Suppressor macrophage treated with lipopolysaccharide for 1 hour (primary cell): ENCODE data around the gene NFKB2.

ENCODE experiments used
- DNase-seq, 3 donors: peaks; one replicate each; pipeline ENCODE4 v3.0.0-alpha.2; 2020 to 2022

NFKB2 gene

DNA sequence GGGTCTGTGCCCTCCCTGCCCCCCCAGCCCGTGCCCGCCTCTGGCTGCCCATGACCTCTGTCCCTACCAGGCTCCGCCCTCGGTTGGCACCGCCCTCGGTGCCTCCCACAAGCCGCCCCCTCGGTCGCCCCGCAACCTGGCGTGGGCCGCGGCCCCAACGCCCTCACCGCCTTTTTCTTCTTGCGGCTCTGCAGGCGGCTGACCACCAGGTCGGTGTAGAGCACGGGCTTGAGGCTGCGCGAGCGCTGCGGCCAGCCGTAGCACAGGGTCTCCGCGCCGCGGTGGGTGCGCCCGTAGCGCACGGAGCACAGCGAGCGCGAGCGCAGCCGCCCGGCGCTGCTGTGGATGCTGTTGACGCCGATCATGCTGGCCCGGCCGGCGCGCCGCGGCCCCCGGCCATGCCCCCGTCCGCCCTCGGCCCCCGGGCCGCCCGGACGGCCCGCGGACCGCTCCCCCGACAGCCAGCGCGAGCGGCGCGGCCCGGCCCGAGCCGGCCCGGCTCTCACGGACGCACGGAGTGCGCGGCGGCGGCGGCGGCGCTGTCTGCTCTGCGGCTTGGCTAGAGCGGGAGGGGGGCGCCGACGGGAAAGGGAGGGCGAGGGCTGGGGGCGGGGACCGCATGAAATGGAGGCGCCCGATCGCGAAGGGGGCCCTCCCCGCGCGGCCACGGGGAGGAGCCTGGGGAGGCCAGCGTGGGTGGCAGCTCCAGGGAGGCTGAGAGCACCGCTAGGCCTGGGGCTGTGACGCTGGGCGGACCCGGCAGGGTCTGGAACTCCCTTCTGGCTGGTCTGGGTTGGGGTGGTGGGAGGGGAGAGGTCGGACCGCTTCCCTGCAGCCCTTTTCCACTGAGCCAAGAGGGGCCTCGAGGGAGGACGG is 13.5 kb downstream of the NFKB2 start:
- DNase-seq = peak; percentile 72 to 92 (median 80)

DNA sequence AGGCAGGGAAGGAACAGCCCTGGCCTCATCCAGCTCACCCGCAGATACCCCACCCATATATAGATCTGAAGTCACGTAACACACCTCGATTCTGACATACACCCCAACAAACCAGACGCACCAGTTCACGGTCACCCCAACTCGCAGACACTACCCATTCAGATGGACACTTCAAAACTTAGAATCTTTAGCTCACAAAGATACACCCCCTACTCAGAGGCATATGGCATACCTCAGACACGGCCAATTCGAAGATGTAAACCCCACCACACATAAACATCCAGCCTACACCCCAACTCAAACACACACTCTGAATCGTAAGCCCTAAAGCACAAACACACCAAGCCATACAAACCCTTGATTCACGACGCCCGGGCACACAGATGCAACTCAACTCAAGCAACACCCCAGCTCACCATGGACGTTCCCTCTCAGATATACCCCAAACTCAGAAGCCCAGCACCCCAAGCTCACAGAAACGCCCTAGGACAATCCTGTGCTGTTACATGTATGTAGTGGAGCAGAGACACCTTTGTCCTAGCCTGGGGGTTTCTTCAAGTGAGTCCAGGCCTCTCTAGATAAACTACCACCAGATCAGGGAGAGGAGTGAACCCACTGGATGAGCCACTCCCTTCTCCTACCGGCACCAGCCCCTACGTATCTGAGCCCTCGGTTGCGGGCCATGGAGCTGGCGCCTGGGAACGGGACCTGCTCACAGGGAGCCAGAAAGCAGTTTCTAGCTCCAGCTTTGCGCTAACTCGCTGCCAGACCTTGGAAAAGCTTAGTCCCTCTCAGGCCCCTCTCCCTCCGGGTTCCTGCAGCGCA is 14.3 kb downstream of the NFKB2 start:
- DNase-seq = no peak

DNA sequence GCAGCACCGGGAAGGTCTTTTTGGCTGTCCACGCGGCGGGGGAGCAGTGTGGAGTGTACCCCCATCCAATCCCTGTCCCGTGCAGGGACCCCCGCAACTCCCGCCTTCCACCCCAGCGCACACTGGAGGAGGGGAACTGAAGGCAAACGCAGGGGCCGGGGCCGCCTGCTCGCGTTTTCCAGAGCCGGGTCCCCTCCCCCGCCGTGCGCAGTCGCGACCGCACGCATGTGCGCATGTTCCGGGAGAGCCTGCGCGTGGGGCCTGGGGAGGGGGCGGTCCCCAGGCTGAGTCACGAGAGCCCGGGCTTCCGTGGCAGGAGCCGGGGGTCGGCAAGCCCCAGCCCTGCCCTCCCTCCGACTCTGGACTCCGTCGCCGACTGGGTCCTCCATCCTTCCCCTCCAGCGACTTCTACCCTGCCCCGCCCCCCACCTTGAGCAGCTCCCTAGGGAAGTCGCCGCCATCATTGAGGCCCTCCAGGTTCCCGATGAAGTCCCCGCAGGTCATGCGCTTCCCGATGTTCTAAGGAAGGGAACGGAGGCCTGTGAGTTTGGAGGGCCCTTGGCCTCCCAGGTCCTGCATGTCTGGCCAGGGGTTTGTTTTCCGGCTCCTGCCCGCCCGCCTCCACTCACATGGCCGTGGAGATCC is 15.0 kb downstream of the NFKB2 start:
- no peak for DNase-seq

DNA sequence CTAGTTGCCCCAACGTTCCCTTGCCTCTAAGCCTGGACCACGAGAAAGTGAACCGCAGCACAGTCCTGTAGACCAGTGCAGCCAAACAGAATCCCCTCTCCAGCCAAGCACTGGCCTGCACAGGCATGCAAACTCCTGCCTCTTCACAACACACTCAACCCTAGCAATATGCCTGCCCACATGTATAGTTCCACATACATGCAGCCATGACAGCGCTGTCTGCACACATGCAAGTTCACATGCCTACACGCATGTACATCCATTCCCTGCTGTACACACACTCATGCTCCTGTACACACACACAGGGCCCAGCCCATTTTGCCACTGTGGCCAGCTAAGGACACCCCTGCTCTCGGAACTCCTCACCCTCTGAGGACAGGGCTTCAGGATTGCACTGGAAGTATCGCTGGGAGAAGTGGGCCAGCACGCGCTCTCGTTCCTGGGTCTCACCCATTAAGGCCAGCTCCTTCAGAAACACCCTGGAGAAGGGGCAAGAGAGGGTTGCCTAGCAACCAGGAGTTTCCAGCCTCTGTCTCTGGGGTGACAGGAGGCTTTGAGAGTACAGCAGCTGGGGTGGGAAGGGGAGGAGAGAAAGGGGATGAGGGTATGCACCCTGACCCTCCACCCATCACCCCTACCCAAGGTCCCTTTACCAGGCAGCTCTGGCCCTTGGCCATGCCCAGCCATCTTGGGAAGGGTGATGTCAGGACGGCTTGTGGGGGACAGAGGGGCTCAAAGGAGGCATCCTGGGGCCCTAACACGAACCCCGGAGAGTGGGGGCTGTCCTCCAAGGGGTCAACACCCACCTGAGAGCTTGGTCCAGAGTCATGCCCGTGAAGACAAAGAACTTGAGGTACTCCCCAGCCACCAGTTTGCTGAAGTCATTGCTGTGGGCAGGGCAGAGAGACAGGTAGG is 16.1 kb downstream of the NFKB2 start:
- DNase-seq = no peak

DNA sequence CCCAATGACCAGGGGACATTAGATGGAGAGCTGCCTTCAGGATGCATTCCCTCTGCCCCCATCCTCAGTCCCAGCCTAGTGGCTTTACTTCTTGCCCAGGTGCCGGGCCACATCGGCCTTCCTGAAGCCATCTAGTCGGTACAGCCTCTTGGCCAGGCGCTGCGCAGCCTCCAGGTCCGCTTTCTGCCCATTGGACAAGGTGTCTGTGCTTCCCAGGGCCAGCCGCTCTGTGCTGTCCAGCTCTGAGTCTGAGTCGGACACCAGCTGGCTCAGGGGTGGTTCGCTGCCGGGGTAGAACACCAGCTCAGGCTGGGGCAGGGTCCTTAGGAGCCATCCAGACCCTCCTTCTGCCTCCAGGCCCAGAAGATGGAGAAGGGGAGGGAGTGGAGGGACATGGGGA is 16.8 kb downstream of the NFKB2 start:
- DNase-seq = no peak

DNA sequence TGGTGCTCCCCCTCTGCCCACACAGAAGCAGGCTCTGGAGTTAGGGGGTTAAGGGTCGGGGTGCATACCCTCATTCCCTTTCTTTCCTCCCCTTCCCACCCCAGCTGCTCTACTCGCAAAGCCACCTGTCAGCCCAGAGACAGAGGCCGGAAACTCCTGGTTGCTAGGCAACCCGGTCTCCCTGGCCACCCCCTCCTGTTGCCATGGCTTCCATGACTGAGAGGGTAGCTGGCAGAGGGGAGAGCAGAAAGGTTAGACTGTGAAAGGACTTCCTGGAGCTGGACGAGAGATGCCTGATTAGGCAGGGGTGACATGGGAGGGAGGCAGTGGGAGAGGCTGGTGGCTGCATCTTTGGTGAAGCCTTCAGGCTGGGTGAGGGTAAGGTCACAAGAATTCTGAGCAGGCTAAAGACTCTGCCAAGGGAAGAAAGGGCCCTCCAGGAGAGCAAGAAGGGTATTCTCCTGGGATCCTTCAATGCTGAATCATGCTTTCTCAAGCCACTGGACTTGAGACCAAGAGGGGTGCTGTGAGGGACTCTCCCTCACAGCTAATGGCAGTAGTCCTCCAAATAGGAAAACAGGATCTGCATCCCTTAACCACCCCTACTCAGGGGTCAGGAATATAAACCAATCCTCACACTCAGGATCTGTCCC is 17.7 kb downstream of the NFKB2 start:
- DNase-seq = no peak

DNA sequence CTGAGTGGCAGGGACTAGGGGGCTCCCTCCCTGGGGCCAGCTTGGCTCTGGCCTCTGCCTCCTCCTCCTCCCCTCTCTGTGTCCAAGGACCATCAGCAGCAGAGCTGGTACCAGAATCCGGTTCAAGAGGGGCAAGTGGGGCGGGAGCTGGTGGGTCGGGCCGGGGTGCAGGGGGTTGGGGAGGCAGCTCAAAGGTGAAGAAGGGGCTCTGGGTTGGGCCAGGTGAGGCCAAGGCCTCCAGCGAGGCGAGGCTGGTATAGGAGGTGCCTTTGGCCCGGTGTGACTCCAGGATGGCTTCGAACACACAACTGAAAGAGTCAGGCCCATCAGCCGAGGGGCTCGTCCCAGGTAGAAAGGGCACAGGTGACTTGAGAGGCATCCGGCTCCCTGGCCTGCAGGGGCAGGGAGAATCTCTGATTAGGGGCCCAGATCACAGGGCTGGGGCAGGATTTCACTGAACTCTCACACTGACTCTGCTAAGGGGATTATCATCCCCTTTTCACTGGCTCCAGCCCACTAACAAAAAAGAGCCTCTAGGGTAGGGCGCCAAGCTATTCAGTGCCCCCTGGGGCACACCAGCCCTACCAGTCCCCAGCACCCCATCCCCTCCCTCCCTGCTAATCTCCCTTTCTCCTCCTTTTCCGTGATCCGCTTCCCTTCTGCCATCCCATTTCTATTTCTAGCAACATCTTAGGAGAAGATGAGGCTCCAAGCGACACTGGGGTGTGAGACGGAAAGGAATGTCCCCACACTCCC is 18.5 kb downstream of the NFKB2 start:
- no peak for DNase-seq

DNA sequence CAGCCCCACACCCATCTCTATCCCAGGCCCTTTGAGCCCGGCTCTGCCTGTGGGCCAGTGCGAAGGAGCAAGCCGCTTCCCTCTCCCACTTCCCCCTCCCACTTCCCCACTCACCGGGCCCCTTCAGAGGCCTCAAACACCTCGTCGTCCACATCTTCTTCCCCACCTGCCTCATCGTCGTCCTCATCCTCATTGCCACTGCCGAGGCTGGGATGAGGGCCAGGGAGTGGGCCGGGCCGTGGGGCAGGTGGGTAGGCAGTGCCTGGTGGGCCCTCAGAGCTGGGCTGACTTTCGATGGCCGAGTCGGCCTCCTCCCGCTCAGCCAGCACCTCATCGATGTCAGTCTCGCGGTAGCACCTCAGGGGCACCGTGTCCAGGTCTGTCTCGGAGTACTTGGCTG is 19.2 kb downstream of the NFKB2 start:
- no peak for DNase-seq

DNA sequence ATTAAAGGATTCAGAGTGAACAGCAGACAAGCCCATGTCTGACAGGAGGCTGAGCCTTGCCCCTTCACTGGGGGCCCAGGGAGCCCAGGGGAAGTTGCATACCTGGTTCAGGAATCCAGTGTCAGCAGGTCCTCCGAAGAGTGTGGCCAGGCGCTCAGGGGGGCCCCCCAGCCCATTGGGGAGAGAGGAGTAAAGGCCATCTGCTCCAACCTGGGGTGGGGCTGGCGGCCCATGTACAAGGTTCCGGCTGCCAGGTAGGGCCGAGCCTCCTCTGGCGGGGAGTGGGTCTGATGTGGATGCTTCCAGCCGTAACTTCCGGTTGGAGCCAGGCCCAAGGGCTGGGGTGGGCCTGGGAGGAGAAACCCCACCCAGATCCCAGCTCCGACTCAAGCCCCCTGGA is 20.8 kb downstream of the NFKB2 start:
- no peak for DNase-seq

DNA sequence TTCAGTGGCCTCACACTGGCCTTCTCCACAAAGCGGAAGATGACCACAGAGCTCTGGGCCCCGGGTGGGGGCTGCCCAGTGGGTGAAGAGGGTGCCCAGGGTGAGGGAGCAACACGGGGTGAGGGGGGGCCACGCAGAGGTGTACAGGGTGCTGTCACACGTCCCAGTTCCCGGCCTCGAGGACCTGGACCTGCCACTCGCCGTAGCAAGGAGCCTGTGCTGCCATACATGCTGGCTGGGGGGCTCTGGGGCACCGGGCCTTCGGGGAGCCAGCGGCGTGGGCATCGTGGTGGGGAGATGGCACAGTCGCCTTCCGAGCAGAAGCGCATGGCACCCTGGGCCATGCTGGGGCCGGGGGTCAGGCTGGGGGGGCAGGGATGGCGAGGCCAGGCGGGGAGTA is 21.2 kb downstream of the NFKB2 start:
- no peak for DNase-seq

DNA sequence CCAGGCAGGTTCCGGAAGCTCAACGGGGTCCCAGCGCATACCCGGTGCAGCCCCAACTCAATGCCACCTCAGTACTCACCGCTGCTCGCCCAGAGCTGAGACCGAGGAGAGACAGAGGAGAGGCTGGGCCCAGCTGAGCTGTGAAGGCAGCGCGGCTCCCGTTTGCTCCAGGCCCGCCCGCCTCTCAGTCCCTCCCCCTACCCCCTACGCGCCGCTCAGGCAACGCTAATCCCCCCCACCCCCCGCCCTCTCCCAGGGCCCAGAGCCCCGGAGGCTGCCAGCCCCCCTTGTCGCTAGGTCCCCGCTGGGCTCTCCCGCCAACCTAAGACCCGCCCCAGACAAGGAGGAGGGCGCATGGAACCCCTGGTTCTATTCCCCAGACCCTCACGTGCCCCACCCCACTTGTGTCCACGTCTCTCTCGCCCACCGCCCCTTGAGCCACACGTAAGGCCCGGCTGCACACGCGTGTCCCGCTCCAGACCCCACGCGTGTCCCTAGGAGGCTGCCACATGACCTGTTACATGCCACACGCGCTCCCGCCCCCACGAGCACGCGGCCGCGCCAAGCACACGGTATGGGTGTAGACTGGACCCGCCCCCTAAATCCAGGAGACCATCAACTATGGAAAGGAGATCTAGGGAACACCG is 23.2 kb downstream of the NFKB2 start, which contains the start of gene PSD:
Gene PSD (minus strand): TSS at position 164 of the 647 bp plus-strand sequence. CDS start 1,747 bp downstream, outside the sequence.
- no peak for DNase-seq

DNA sequence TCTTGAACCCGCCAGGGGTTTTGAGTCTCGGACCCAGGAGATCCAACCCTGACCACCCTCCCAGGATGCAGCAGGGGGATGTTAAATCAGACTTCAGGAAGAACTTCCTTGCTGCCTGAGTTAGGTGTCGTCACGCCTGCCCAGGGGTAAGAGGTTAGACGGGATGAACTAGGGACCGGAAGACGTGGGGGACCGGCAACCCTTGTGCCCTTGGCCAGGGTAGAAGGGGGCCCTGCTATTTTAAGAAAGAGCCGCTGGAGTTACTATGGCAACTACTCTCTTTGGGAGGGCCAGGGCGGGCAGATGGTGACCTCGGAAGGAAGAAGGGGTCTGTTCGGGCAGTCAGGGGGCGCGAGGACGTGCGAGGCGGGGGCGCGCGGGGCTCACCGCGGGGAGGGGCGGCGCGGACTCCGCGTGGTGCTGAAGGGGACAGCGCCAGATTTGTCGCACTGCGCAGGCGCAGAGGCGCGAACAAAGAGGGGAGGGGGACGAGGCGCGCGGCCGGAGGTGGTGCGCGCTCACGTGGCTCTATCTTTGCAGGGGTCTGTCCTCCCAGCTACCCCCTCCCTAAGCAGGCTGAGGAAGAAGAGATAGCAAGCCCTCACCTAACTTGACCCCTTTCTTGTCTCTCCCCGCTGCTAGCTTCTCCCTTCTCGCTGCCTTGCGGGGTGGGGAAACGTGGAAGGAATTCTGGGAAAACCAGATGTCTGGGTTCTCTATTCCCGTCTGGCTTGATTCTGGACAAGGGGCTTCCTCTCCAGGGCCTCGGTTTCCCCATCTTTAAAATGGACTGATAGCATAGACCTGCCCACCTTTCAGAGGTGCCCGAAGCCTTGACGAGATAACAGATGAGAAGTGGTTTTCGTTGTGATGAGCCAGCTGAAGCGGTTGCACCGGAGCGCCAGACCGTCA is 24.0 kb downstream of the NFKB2 start:
- peak in 2 of 3 donors; percentile 53 to 68 for DNase-seq

DNA sequence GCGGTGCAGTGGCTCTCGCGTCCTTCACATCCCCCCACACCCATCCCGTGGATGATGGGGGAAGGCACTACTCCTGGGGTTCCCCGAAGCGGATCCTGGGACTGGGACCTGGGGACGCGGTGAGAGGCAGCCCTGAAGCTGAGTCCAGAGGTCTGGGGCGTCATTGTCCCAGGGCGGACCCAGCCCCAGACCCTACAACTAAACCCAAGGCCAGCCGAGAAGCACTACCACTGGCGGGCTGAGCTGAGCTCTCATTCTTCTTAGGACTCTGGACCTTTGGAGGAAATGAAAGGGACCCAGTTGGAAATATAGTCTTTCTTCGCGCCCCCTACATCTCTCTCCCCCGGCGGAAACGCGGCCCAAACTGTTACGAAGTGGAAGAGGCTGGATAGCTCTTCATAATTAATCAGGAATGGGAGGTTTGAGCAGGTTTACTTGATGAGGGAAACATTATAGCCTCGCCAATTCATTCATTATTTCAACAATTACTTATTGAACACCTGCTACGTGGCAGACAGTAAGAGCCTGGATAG is 24.7 kb downstream of the NFKB2 start:
- DNase-seq = no peak

DNA sequence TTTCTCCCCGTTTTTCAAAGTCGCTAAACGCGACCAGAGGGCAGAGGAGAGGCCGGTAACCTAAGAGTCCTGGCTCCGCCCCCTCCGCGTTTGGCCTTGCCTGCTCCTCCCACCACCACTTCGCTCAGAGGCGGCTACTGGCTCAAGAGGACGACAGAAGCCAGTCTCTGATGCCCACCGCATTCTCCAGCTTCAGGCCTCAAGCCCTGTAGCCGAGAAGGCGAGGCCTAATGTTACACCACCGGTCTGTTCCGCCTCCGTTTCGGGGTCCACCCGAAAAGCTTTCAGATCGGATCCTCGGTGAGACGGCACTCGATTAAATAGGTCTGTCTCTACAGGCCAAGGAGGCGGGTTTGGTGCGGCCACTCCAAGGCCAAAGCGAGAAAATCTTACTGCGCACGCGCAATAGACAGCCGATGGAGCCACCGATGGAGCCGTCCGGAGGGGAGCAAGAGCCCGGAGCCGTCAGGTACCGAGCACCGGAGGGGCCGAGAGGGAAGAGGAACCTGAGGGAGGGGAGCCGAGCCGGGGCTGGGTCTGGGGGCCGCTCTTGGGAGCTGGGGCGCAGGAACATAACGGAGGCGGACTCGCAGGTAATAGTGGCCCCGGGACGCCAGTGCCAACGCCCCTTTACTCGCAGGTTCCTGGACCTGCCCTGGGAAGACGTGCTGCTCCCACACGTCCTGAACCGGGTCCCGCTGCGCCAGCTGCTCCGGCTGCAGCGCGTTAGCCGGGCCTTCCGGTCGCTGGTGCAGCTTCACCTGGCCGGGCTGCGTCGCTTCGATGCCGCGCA is 25.4 kb downstream of the NFKB2 start, which contains the start of gene FBXL15:
Gene FBXL15 (plus strand): TSS at position 123 of the 793 bp plus-strand sequence. CDS start 294 bp downstream, at position 417.
- DNase-seq = peak; percentile 98 to 100 (median 99)

DNA sequence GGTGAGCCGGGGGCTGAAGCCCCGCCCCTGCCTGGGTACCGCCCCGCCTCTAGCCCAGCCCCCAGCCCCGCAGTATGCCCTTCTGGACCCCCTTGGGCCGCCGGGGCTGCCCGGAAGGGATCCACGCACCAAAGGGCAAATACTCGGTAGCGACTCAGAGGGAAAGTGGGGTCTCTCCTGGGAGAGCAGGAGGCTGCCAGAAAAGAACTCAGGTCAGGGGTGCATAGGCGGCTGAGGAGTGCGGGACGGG is 25.9 kb downstream of the NFKB2 start:
- DNase-seq = no peak

DNA sequence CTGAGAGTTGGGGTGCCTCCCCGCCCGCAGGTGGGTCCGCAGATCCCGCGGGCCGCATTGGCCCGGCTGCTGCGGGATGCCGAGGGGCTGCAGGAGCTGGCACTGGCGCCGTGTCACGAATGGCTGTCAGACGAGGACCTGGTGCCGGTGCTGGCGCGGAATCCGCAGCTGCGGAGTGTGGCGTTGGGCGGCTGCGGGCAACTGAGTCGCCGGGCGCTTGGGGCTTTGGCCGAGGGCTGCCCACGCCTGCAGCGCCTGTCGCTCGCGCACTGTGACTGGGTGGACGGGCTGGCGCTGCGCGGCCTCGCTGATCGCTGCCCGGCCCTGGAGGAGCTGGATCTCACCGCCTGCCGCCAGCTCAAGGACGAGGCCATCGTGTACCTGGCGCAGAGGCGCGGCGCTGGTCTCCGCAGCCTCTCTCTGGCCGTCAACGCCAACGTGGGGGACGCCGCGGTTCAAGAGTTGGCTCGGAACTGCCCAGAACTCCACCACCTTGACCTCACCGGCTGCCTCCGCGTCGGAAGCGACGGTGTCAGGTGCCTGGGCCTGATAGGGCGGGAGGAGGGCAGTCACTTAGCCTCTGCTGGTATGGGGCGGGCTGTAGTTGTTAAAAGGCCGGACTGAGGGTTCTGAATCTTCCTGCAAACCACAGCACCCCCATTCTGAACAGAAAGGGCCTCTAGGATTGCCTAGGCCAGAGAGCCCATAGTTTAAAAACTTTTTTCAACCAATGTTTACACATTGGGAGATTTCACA is 26.4 kb downstream of the NFKB2 start:
- DNase-seq = peak in 2 of 3 donors; percentile 58 to 73

DNA sequence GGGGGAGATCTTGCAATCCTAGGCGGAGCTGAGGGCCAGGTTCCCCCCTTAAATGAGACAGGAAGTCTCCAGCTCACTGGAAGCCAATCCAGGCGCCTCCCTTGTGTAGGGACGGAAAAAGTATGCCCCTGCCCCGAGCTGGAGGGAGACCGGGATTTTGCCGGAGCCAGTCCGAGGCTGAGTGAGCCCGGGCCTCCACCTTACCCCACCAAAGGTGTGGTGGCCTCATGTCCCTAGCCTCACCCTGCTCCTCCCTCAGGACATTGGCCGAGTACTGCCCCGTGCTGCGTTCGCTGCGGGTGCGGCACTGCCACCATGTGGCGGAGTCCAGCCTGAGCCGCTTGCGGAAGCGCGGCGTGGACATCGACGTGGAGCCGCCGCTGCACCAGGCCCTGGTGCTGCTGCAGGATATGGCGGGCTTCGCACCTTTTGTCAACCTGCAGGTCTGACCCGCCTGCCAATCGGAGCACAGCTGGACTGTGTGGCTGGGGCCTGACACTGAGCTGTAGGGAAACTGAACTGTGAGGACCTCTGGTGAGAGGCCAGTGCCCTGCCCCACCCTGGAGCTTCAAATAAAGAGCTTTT is 27.1 kb downstream of the NFKB2 start:
- peak; percentile 87 to 93 (median 92) for DNase-seq
